Breast epithelium (tissue), 4 donors: ENCODE measurements around the gene MEIS2. TPM values are rescaled to one million over a fixed set of nuclear protein-coding genes. Genes with fewer than 3 reads are reported as not detected.

Source experiments
- DNase-seq, 2 donors: peaks; one replicate each; pipeline ENCODE4 v3.0.0-alpha.2; 2019; ENCODE audit warnings: low spot score in 2 of 2
- H3K27ac ChIP-seq, 2 donors: fragments of 200-600 bp; sonication (generic) in 1 of 2; one replicate each; pipeline ENCODE4 v1.5.1; 2016 to 2019; ENCODE audit warnings: mild to moderate bottlenecking in 1 of 2
- H3K27me3 ChIP-seq, 2 donors: fragments of 200-600 bp; sonication (generic) in 1 of 2; one replicate each; pipeline versions ENCODE4 v1.5.1 to v1.6.0; 2017 to 2019; ENCODE audit warnings: control low read depth in 1 of 2, mild to moderate bottlenecking in 1 of 2
- H3K36me3 ChIP-seq: fragments of 200-600 bp; one replicate; pipeline ENCODE4 v1.5.1; 2019
- H3K4me1 ChIP-seq, 2 donors: fragments of 200-600 bp; sonication (generic); one replicate each; pipeline ENCODE4 v1.5.1; 2016 to 2019; ENCODE audit warnings: control low read depth in 1 of 2
- H3K4me3 ChIP-seq, 3 donors: fragments of 200-600 bp; sonication (generic); 1 replicate in 2 of 3; 2 replicates in 1 of 3; pipeline ENCODE4 v1.5.1; 2016 to 2019; ENCODE audit warnings: mild to moderate bottlenecking in 3 of 3, moderate library complexity in 2 of 3
- H3K9me3 ChIP-seq, 2 donors: fragments of 200-600 bp; sonication (generic) in 1 of 2; one replicate each; pipeline ENCODE4 v1.5.1; 2016 to 2019; ENCODE audit warnings: control low read depth in 1 of 2
- POLR2A ChIP-seq: fragments of 450-650 bp; IDR thresholded peaks from one replicate; pipeline ENCODE4 v1.6.1; 2016; ENCODE audit warnings: antibody characterized with exemption, mild to moderate bottlenecking, moderate library complexity
- POLR2AphosphoS5 ChIP-seq, 3 donors: sonication (generic); formaldehyde crosslinking; IDR thresholded peaks; one replicate each; pipeline ENCODE4 v1.6.1; 2017; ENCODE audit warnings: antibody characterized with exemption in 3 of 3
- intact Hi-C: fragments of 100-400 bp; cut with DNase I; formaldehyde crosslinking; loops from one replicate; pipeline ENCODE4 v1.15.1; 2023; ENCODE audit warnings: low total_unique reads
- total RNA-seq, 3 donors: library from RNA; depleted of rRNA; stranded (reverse); fragments of >200 nt; gene quantifications; one replicate each; pipeline ENCODE4 v1.1.0, GENCODE V29; 2016
- TF ChIP-seq, protein P1 (sequence below), 3 donors: fragments of 450-650 bp; IDR thresholded peaks; one replicate each; pipeline ENCODE4 v1.5.1; 2016 to 2017; ENCODE audit warnings: antibody characterized with exemption in 3 of 3, mild to moderate bottlenecking in 3 of 3, moderate library complexity in 3 of 3

MEIS2 gene
- total RNA-seq, 3 donors from 2014 or later = 18.2 to 55.8 (median 28.5) TPM

DNA sequence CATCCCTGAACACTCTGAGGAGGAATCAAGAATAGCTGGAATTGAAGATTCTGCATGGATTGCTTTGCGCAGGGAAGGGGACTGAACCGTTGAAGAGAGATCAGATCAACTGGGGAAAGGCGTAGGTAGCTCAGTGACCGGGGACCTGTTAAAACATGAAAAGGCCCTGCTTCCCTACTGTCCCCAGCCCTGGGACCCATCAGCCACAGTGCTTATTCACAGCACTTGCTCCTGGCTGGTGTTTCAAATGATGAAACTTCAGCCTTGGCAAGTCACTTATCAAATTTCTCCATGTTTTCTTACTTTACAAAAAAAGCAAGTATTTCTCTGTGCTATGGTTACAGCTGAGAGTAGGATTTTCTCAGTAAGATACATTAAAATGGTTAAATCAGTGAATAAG lies 199.3 kb downstream of the MEIS2 start:
- peak overlapping the region in 1 of 2 donors; percentile 34 for H3K27ac ChIP-seq
- intact Hi-C loops = no loop called here
- H3K27me3 ChIP-seq = no peaks in the 10 kb centered on the region
- H3K9me3 ChIP-seq = no peaks in the 10 kb centered on the region
- TF ChIP-seq, protein P1, sequence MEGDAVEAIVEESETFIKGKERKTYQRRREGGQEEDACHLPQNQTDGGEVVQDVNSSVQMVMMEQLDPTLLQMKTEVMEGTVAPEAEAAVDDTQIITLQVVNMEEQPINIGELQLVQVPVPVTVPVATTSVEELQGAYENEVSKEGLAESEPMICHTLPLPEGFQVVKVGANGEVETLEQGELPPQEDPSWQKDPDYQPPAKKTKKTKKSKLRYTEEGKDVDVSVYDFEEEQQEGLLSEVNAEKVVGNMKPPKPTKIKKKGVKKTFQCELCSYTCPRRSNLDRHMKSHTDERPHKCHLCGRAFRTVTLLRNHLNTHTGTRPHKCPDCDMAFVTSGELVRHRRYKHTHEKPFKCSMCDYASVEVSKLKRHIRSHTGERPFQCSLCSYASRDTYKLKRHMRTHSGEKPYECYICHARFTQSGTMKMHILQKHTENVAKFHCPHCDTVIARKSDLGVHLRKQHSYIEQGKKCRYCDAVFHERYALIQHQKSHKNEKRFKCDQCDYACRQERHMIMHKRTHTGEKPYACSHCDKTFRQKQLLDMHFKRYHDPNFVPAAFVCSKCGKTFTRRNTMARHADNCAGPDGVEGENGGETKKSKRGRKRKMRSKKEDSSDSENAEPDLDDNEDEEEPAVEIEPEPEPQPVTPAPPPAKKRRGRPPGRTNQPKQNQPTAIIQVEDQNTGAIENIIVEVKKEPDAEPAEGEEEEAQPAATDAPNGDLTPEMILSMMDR (IDR thresholded peaks at IDR 0.05) = no peak
- no peak for TF ChIP-seq POLR2AphosphoS5 (IDR thresholded peaks at IDR 0.05)
- no peak for TF ChIP-seq POLR2A
- DNase-seq = no peak
- no peaks in the 10 kb centered on the region for H3K36me3 ChIP-seq
- H3K4me1 ChIP-seq = no peaks in the 10 kb centered on the region
- no peak overlapping the region for H3K4me3 ChIP-seq

DNA sequence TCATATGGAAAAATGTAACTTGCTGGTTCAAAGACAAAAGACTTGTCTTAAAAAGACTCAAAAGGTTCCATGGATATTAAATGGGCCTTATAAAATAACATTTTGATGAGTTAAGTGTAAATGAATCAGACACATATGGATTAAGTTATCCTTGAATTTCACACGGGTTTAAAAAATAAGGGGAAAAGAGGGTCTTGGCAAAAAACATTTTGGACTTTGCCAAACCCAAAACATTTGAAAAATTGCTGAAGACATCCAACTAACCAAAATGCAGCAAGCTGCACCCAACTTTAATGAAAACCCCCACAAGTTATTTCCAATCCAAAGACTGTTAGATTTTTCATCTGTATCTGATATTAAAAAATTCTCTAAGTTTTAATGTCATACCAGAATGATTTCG lies 200.7 kb downstream of the MEIS2 start:
- DNase-seq = no peak
- Histone ChIP-seq H3K9me3 (no peaks in the 10 kb centered on the region), H3K27me3 (no peaks in the 10 kb centered on the region), H3K4me3 (no peak overlapping the region), H3K4me1 (no peaks in the 10 kb centered on the region), H3K36me3 (no peaks in the 10 kb centered on the region), H3K27ac (no peak overlapping the region)
- intact Hi-C loops = no loop called here
- TF ChIP-seq POLR2A (no peak), POLR2AphosphoS5 (IDR thresholded peaks at IDR 0.05) (no peak)
- TF ChIP-seq, protein P1 (IDR thresholded peaks at IDR 0.05) = no peak

DNA sequence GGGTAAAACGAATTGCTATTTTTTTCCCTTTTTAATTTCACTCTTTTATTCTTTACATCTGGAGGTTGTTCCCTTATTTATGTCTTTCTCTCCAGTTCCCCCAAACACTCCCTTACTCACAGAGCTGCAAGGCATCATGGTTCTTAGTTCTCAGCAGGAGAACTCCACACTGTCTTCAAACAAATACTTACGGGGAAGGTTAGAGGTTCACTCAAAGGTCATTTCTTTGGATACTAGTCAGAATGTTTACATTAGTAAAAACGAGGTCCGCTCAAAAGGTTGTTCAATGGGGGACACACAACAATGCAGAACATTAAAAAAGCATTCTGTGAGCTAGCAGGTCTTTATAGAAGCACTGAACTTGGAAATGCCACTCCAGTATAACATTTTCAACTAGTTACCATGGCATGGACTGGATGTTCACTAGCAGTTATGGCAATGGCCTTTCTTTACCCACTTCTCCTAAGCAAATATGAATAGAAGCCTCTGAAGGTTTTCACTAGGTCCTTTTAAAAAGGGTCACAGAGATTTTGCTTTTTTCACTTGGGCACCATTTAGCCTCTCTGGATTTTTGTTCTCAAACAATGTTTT lies 201.7 kb downstream of the MEIS2 start:
- H3K27me3 ChIP-seq = no peaks in the 10 kb centered on the region
- no peak for DNase-seq
- H3K27ac ChIP-seq = no peak overlapping the region
- no peaks in the 10 kb centered on the region for H3K36me3 ChIP-seq
- TF ChIP-seq POLR2AphosphoS5 (IDR thresholded peaks at IDR 0.05) (no peak), POLR2A (no peak)
- TF ChIP-seq, protein P1 (IDR thresholded peaks at IDR 0.05) = no peak
- H3K4me3 ChIP-seq = no peak overlapping the region
- intact Hi-C loops = no loop called here
- H3K9me3 ChIP-seq = no peaks in the 10 kb centered on the region
- H3K4me1 ChIP-seq = no peaks in the 10 kb centered on the region

DNA sequence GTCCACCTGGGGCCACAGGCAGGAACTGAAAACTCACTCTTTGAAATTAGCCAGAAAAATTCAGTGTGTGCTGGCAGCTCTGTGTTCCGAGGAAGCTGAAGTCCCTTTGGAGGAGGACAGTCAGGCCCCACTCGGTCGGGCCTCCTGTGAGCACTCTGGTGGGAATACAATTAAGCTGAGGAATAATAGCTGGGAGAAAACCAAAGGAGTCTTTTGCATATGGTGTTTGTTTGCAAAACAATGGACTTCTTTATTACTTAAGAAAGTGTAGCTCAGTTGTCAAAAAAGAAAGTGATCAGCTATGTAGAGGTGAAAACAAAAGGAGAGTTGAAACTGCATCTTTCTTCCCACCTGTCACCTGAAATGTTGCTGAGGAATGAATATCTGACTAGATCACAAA lies 202.5 kb downstream of the MEIS2 start:
- peak overlapping the region in 1 of 2 donors; percentile 45 for H3K27ac ChIP-seq

DNA sequence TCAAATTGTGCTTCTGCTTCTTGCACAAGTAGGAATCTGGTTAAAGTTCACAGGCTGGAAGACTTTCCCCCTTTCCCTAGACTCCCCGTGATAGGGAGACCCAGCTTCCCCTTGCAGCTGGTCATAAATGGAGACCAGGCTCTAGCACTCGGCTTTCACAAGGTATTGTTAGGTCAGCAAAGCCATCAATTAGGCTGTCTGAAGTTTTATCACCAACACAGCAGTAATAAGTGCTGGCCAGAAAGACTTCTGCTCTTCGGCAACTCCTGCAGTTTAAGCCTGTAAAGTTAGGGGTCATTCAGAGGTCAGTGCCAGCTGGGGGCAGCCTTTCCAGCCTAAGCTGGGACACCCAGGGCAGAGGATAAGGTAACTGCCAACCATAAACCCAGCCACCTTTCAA lies 203.4 kb downstream of the MEIS2 start:
- no peaks in the 10 kb centered on the region for H3K9me3 ChIP-seq
- intact Hi-C loops = no loop called here
- H3K4me1 ChIP-seq = no peaks in the 10 kb centered on the region
- no peak for DNase-seq
- peak overlapping the region in 1 of 2 donors; percentile 45 for H3K27ac ChIP-seq
- TF ChIP-seq POLR2A (no peak), POLR2AphosphoS5 (IDR thresholded peaks at IDR 0.05) (no peak)
- TF ChIP-seq, protein P1 (IDR thresholded peaks at IDR 0.05) = no peak
- H3K4me3 ChIP-seq = no peak overlapping the region
- no peaks in the 10 kb centered on the region for H3K27me3 ChIP-seq
- no peaks in the 10 kb centered on the region for H3K36me3 ChIP-seq

More for the DNA sequence above, 202.5 kb downstream of the MEIS2 start:
- H3K27me3 ChIP-seq = no peaks in the 10 kb centered on the region
- no peaks in the 10 kb centered on the region for H3K9me3 ChIP-seq
- intact Hi-C loops = no loop called here
- H3K36me3 ChIP-seq = no peaks in the 10 kb centered on the region
- H3K4me1 ChIP-seq = no peaks in the 10 kb centered on the region
- H3K4me3 ChIP-seq = no peak overlapping the region
- TF ChIP-seq POLR2AphosphoS5 (IDR thresholded peaks at IDR 0.05) (no peak), POLR2A (no peak)
- TF ChIP-seq, protein P1 (IDR thresholded peaks at IDR 0.05) = no peak
- DNase-seq = no peak
